Stimulated activated CD4-positive, alpha-beta T cell treated with anti-CD3 and anti-CD28 coated beads, Interleukin-2, amount 100 ng/mL, for 24 hours (primary cell): ENCODE measurements around the gene HSDL1.

Source experiments
- DNase-seq, 2 donors: peaks; one replicate each; pipeline ENCODE4 v3.0.0-alpha.2; 2020

Gene HSDL1

DNA sequence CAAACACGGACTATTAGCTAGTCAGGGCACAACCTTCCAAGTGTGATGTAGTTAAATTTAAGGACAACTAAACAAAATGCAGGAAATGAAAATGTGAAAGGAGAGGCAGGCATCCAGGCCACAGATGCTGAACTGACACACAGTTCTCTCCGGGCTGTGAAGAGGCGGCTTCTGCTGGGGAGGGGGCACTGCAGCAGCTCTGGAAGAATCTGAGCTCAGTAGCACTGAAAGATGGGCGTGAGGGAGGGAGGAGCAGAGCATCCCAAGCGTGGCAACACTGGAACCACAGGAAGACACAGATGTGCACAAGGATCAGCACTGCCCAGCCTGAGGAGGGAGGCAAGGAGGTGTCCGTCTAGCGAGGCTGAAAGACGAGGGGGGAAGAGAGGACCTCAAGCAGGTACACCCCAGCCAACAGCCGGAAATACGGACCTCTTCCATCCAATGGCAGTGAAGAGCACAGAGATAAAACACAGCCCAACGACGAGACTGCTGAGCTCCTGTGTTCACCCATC, 39.6 kb downstream of the HSDL1 start:
- no peak for DNase-seq

DNA sequence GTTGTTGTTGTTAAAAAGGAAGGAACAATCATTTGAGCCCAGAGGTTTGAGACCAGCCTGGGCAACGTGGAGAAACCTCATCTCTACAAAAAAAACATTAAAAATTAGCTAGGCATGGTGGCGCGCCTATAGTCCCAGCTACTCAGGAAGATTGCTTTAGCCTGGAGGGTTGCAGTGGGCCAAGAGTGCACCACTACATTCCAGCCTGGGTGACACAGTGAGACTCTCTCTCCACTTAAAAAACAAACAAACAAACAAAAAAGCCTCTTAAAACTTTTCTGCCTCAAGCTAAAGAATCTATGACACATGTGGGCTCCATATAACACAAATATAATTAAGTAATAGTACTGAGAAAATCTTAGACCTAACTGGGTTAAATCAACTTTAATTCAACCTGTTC, 40.7 kb downstream of the HSDL1 start:
- no peak for DNase-seq

DNA sequence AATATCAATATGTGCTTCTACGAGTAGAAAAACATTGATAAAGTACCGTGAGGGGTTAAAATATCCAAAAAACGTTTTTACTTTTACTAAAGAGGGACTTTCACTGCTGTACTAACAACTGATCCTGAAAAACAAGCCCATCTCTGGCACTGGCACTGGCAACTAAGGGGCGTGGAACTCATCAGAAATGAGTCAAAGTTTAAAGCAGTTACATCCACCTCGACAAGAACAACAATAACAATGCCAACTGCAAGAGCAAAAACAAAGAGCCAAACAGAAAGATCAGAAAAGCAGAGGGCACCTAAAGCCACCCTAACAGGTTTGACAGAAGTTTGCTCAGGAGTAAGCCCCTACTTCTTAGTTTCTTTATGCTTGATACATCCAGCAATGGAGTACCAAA, 41.3 kb downstream of the HSDL1 start:
- DNase-seq: no peak

DNA sequence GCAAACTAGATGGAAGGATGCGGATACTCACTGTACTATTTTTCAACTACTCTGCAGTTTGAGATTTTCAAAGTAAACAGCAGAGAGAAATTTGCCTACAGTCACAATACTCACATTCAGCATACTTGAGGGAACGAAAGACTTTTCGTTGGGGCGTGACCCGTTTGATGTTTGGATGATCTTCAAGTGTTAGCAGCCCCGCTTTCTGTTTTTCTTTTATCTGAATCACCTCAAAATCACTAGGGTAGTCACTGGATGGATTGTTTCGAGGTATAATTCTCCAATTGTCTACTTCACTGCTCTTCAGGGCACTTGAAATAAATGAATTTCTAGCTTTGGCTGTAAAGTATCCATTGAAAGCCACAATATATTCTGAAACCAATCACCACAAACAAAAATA, 46.0 kb downstream of the HSDL1 start:
- DNase-seq: no peak

DNA sequence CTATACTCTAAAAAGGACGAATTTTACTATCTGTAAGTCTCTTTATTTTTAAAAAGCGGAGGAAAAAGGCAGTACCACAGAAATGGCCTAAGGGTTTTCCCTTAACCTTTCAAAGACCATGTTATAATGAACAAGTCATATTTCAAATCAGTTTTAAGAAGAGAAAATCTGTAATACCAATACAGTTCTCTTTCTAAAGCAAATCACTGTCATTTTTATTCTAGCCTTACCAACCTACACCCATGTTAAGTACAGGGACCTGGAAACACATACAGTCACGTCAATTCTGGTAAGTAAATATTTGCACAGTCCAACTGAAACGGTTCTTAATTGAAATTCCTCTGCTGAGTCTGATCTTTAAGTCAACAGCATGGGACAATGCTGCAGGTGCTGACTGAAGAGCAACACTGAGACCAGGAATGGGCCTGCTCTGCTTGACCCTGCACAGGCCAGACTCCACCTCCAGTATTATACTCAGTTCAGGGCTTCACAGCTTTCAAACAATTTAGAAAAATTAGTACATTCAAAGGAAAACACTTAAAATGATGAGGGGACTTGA, 48.5 kb downstream of the HSDL1 start:
- no peak for DNase-seq

DNA sequence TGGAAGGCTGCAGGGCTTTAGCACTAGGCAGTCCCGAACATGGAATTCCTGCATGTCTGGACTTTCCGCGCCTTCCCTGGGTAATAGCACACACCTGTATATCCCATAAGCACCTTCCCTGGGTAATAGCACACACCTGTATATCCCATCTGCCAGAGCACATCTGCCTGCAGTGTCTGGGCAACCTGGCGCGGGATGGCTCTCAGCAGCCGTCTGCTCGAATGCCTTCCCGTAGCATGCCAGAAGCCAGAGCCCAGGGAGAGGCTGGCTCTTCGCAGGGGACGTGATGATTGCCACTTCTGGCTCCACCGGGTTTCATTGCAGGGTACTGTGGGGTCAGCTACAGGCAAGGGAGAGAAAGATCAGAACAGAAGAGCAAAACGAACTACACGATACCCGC, 49.5 kb downstream of the HSDL1 start:
- DNase-seq: no peak

DNA sequence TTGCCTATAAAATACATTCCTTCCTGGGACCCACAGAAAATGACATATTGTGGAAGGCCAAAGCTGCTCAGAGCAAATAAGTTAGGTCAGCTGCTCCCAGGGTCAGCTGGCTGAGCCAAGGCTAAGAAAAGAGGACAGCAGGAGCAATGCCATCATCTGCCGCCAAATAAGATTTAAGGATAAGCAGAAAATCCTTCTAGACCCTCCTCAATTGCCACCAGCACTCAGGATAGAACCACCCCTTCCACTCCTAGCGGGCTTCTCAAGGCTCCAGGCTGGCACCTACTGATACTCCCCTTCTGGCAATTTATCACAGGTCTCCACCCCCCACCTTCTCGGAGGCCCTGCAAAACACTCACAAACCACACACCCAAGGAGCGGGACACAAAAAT, 51.1 kb downstream of the HSDL1 start:
- no peak for DNase-seq

DNA sequence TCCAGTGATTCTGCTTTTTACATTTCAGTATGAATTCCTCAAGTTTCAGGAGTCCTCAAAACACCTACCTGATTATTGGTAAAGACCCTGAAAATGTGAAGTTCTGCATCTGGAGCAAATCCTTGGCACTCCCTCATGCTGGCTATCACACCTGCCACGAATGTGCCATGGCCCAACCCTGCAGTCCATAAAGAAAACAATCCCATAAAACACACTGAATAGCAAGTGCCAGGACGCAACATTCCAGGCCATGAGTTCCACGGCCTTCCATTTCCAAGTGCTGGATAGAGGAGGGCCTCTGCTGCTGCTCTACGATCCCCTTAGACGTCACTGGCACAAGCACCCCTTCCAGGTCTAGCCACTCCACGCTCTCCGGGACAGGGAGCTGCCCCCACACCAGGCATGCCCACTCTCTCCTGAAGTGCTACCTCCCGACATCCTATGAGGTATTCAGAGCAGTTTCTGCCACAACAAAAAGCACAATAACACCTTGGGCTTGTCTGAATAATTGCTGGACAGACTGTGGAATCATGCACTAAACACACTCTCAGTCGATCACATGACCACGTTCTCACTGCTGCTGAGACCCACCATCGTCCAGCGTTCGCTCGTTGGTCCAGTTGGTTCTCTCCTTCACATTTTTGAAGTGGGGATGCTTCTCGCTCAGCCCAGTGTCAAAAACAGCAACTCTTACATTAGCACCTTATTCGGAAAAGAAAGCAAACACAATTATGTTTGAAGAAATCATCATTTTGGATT, 51.7 kb downstream of the HSDL1 start:
- DNase-seq: no peak

DNA sequence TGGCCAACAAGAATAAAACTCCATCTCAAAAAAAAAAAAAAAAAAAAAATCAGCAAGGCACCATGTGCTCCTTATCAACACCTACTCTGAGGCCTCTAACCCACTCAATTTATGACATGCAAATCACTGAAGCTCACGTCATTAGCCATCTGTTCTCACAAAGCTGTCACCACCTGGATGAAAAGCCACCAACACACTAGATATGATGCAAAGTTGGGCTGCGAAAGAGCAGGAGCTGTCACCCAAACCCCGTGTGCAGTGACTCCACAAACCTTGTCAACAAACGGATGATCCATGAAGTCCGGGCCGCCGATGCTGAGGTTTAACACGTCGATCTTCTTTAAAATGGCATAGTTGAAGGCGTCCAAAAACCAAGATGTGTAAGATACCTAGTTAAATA, 53.5 kb downstream of the HSDL1 start:
- no peak for DNase-seq

DNA sequence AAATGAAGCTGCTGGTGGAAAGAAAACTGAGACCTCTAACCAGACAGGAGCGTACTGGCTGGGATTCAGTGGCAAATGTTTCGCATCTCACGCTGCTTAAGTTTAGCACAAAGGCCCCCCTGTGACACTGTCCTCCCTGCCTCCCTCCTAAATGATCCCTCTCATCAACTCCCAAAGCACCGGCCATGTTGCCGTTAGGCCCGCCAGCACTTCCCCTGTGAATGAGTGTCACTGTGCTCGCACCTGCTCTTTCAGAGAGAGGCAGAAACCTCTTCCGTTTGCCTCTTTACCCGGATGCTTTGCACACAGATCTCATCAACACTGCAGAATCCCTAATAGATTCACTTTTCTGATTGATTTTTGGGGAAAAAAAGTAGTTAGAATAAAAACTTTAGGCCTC, 54.8 kb downstream of the HSDL1 start:
- no peak for DNase-seq

DNA sequence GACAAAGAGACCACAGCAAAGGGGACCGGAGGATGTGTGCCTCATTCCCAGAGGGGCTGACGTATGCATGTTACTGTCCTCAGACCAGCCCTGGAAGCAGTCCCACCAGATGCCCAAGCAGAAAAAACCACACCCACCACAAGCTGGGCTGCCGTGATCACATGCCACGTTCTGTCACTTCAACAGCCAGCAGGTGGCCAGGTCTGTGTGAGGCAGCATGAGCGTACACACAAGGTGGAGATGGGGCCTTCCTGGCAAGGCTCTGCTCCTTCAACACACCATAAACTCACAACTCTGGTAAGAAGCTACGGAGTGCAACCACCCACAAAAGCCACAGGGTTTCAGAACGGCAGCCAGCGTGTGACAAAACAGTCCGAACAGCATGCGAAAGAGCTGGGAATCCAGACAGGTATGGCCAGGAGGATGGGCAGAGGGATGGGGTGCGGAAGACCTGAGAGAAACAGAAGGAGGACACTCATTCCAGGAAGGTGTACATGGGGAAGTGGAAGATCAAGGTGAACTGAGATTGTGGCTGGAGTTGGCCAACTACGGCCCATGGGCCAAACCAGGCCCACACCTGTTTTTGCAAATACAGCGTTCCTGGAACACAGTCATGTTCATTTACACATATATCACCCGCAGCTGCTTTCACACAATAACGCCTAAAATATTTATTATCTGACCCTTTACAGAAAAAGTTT, 56.1 kb downstream of the HSDL1 start:
- DNase-seq: peak; percentile 42 to 58

DNA sequence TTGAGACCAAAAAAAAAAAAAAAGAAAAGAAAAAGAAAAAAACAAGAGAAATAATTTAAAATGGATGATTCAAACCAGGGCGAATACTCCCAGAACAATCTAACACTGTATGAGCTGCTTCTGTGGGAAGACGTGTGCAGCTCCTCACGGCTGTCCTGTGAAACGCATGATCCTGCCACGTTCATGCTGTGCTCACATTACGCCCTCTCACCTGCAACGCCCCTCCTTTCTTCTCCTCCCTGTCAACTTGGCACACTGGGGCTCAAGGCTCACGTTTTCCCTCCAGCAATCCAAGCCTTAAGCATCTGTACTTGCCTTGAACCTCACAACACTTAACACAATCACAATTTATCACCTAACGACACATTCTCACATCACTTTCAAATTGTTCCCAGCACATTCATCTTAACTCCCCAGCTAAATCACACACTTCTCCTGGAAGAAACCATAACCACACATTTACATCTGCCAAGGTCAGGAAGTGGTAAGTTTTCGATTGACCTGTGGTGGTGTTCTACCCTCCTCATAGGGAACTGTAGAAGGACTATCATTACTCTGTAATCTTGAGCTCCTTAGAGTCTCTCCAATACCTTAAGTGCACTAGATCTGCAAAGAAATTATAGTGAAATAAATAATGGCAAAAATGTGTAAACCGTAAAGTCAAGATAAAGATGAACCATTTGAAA, 57.4 kb downstream of the HSDL1 start:
- DNase-seq: no peak

DNA sequence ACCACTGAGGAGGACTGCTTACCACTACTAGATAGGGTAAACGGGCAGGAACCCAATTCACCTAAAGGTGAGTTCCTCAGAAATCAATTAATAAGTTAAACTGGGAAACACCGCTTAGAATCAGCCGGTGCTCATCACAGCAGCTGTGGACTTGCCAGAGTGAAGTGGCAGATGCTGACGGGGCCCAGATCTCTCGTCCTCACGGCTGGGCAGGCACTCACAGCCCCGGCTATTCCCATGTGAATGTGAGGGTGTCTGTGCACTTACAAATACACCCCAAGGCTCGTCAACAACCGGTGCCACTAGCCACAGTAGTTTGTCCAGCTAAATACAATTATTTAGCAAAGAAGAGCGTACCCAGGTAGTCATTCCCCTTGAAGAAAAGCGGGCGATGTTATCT, 58.0 kb downstream of the HSDL1 start:
- no peak for DNase-seq

DNA sequence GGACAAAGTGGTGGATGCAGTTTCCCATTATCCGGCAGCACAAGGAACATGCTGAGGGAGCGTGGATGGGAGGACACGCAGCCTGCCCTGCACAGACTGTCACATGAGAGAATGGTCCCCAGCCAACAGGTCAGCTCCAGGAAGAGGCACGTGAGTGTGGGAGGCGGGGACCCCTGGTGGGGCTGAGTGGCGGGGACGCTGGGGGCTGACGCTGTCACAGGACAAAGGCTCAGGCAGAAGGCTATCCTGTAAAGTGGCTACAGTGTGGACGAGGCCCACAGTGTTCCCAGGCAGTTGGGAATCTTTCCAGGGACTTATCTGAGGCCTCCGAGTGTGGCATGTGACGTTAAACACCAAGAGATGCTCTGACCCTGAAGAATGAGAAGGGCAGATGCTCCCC, 58.6 kb downstream of the HSDL1 start:
- no peak for DNase-seq

DNA sequence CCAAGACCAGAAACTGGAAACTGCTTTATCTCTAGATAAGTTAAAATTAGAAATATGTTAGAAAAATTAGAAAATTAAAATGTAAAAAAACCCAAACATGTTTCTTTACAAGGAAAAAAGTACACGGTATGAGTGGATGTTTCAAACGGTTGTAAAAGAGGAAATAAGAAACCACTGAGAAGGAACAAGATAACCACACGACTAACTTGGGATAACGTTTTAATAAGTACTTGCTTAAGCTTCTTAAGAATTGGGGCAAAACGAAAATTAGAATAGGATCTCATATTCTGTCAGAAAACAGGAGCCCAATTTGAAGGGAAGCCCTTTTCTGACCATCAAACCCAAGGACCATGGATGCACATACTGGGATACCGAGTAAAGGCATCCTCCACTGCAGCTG, 59.2 kb downstream of the HSDL1 start:
- no peak for DNase-seq

DNA sequence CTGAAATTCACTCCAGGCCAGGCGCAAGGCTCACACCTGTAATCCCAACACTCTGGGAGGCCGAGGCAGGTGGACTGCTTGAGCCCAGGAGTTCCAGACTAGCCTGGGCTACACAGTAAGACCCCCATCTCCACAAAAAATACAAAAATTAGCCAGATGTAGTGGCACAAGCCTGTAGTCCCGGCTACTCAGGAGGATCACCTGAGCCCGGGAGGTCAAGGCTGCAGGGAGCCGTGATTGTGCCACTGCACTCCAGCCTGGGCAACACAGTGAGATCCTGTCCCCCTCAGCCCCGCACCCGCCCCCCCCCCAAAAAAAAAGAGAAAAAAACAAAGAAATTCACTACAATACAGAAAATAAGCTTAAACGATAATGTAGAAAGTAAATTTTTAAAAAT, 59.7 kb downstream of the HSDL1 start:
- DNase-seq: no peak

DNA sequence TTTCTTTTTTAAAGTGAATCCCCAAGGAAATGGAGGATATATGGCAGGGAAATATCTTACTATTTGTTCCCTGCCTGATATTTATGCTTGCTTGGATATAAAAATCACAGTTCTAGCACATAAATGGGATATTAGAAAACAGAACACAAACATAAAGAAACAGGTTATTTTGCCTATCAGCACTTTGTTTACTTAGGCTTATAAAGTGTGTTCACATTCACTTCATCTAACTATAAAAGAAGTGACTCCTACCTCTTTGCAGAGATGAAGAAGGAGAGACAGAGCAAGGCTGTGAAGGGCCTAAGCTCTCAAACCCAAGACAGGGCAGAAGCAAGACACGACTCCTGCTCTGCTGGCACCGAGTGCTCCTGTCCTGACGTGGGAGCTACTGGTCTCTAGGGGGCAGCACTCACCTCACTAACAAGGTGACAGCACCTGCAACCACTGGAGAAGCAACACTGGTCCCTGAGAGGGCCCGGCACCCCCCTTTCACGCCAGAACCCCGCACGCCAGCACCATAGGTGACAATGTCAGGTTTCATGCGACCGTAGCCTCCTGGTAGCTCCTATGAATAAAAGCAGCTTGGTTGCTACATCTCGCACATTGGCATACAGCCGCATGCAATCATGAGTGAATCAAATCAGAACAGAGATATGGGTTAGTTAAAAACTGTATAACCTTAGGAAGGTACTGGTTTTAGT, 60.3 kb downstream of the HSDL1 start:
- DNase-seq: peak; percentile 67 to 71

DNA sequence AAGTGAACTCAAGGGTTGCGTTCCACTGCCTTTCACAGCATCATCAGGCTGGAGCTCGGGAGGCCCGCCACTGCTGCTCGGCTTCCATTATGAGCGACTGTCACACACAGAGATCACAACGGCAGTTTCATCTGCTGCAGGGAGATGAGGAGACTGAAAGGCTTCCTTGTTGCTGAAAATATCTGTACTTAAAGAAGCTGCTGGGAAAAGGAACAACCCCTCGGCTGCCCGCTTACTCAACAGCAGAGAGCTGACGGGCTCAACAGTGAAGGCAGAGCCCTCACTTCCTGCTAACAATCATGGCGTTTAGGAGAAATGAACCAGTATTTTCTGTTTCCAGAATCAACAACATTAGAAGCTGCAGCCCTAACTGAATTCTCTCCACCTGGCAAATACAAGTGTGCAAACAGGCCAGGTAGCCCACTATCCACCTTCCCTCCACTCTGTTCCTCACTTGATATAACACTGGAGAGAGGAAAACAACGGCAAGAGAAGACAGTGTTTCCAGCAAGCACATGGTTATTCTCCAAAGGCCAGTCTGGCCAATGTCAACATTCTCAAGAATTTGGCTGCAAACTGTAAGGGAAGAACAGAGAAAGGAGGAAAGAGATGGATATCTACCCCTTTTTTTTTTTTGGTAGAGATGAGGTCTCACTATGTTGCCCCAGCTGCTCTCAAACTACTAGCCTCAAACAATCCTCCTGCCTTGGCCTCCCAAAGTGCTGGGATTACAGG, 62.0 kb downstream of the HSDL1 start:
- no peak for DNase-seq

DNA sequence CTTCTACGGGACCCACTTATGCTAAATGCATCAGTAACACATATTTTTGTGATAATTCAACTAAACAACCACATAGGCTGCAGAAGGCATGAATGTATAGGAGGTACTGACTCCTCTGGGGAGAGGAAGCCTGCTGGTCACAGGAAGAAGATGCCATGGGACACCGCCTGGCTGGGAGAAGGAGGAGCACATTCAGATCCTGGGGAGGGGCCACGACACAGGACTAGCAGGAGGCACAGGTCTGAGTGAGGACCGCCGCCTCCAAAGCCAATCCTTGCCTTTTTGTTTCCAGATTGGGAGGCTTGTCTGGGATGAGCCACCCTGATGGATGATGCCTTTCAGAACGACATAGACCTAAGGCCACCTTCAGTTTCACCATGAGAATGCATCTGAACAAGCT, 62.9 kb downstream of the HSDL1 start:
- no peak for DNase-seq

DNA sequence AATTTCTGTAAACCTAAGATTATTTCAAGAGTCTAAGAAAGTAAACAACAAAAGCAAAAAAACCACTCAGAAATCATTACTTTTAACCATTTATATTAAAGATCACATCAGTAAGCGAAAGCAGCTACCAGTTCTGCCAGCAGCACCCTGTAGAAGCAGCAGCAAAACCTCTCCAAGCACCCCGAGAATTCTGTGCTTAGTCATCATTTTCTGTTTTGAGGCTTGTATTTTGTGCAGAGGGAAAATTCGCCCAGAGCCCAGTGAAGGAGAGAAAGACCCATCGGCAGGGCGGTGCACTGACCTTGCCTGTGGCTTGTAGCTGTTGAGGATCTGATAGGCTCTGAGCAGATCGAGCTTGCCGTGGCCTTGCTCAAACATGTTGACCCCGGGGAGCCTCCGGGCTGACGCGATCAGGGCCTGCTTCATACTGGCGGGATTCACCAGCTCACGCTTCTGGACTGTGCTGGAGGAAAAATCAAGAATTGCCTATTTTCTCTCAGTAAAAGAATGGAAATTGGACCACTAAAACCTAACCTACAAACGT, 63.5 kb downstream of the HSDL1 start:
- DNase-seq: no peak

DNA sequence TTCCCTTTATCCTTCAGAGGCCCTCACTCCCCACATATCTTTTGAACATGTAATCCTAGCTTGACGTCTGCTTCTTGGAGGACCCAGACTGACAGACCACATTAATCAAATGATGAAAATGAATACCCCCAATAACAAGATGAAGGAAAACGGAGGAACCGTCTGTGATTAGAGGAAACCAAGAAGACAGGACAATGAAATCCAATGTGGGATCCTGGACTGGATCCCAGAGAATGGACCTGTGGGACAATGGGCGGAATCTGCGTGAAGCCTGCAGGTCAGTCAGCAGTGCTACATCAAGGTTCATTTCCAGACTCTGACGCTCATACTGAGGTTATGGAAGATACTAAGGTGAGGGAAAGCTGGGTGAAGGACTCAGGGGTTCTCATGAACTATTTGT, 64.2 kb downstream of the HSDL1 start:
- no peak for DNase-seq

DNA sequence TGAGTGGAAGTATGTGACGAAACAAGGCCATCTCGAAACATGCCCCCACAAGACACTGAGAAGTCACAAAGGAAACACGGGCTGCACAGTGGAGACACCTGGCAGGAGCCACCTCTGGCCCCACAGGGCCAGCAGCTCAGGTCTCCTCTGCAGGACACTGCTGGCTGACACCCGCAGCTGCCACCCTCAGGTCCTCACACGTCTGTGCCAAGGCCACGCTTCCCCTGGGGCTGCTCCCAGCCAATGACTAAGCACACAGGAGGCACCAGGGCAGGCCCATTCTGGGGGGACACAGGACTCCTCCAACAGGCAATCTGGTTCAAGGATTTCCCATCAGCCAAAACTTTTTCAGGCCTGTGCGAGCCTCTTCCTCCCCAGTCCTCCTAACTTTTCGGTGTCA, 64.6 kb downstream of the HSDL1 start:
- DNase-seq: no peak
